ENCODE results near the gene BID.
"Not testable (repeated sequence)": the region's sequence is repeated elsewhere in the genome, so short reads cannot be mapped to it uniquely, and the experiment has no call there.

BID gene

GRCh38 chr22:17698948-17699347 is 75.3 kb downstream of the BID start:
- DNase-seq (ENCODE audit: extremely low spot score) = no peak
- CTCF ChIA-PET = no interaction called here
- TF ChIP-seq CTCF (IDR thresholded peaks at IDR 0.05; ENCODE audit: control extremely low read depth, extremely low read depth, low read depth, missing control alignments) = no peak
- POLR2A ChIA-PET = no interaction called here

- CTCF ChIA-PET = interaction anchor here (1.5 kb wide), 1 partner anchor 9 kb away, joined by 6 read pairs; no protein-coding TSS in a partner anchor
- POLR2A ChIA-PET; DNase-seq (ENCODE audit: extremely low spot score): not testable (repeated sequence)
Observed at GRCh38 chr22:17698276-17698675, 76.0 kb downstream of the BID start.

- DNase-seq (ENCODE audit: extremely low spot score); POLR2A ChIA-PET: not testable (repeated sequence)
- CTCF ChIA-PET = interaction anchor here (1.4 to 1.5 kb wide), 2 partner anchors 10 to 45 kb away, joined by 3 to 6 read pairs; no protein-coding TSS in a partner anchor
Observed at GRCh38 chr22:17697196-17697595, 77.1 kb downstream of the BID start.

GRCh38 chr22:17695986-17696385 is 78.3 kb downstream of the BID start:
- TF ChIP-seq CTCF (IDR thresholded peaks at IDR 0.05; ENCODE audit: control extremely low read depth, extremely low read depth, low read depth, missing control alignments) = no peak
- no peak for DNase-seq (ENCODE audit: extremely low spot score)
- CTCF ChIA-PET = interaction anchor here (1.3 to 1.4 kb wide), 2 partner anchors 11 to 46 kb away, joined by 3 to 4 read pairs; no protein-coding TSS in a partner anchor
- POLR2A ChIA-PET = no interaction called here

- CTCF ChIA-PET = no interaction called here
- POLR2A ChIA-PET = no interaction called here
- no peak for TF ChIP-seq CTCF (IDR thresholded peaks at IDR 0.05; ENCODE audit: control extremely low read depth, extremely low read depth, low read depth, missing control alignments)
- no peak for DNase-seq (ENCODE audit: extremely low spot score)
Observed at GRCh38 chr22:17694752-17695151, 79.5 kb downstream of the BID start.

GRCh38 chr22:17694193-17694592 is 80.1 kb downstream of the BID start:
- no peak for TF ChIP-seq CTCF (IDR thresholded peaks at IDR 0.05; ENCODE audit: control extremely low read depth, extremely low read depth, low read depth, missing control alignments)
- POLR2A ChIA-PET = no interaction called here
- CTCF ChIA-PET = no interaction called here
- no peak for DNase-seq (ENCODE audit: extremely low spot score)

- ChIA-PET CTCF (interaction anchor here (1.2 kb wide), 1 partner anchor 12 kb away, joined by 3 read pairs; no protein-coding TSS in a partner anchor), POLR2A (no interaction called here)
- DNase-seq (ENCODE audit: extremely low spot score) = no peak
- no peak for TF ChIP-seq CTCF (IDR thresholded peaks at IDR 0.05; ENCODE audit: control extremely low read depth, extremely low read depth, low read depth, missing control alignments)
Observed at GRCh38 chr22:17692841-17693240, 81.4 kb downstream of the BID start.

GRCh38 chr22:17684245-17684644 is 90.0 kb downstream of the BID start:
- CTCF ChIA-PET = no interaction called here
- POLR2A ChIA-PET = no interaction called here
- no peak for DNase-seq (ENCODE audit: extremely low spot score)
- TF ChIP-seq CTCF (IDR thresholded peaks at IDR 0.05; ENCODE audit: control extremely low read depth, extremely low read depth, low read depth, missing control alignments) = no peak

All from GM10248 (cell line).